Kidney epithelial cell (primary cell): Measurements from ENCODE around the gene SPPL2A. TPM values are rescaled to one million over a fixed set of nuclear protein-coding genes. Genes with fewer than 3 reads are reported as not detected.

ENCODE experiments used
- DNase-seq: peaks from one replicate; pipeline ENCODE4 v3.0.0-alpha.2; 2010; ENCODE audit warnings: low read depth
- H3K27me3 ChIP-seq: 2 replicates; pipeline ENCODE4 v1.6.0; 2011; ENCODE audit warnings: low read length; ENCODE audit not compliant: control insufficient read depth, insufficient read depth
- H3K36me3 ChIP-seq: 2 replicates; pipeline ENCODE4 v1.5.1; 2011; ENCODE audit warnings: low read length; ENCODE audit not compliant: control insufficient read depth, insufficient read depth
- H3K4me3 ChIP-seq: 2 replicates; pipeline ENCODE4 v1.5.1; 2011; ENCODE audit warnings: low read depth, mild to moderate bottlenecking, control low read depth, low read length
- CTCF ChIP-seq: IDR thresholded peaks from 2 replicates; pipeline ENCODE4 v1.5.1; 2011; ENCODE audit warnings: mild to moderate bottlenecking, moderate library complexity, low read length, control low read depth, inconsistent platforms; ENCODE audit not compliant: insufficient read depth, poor library complexity, severe bottlenecking
- total RNA-seq: library from RNA; depleted of rRNA; stranded (reverse); fragments of >200 nt; gene quantifications from 2 replicates; pipeline ENCODE4 v1.2.3, GENCODE V29; 2015

Gene SPPL2A
- total RNA-seq, 1 donor from 2014 or later = 138 TPM

- H3K4me3 ChIP-seq = no peak overlapping the region
- H3K36me3 ChIP-seq = no peaks in the 10 kb centered on the region
- TF ChIP-seq CTCF = no peak
- H3K27me3 ChIP-seq = no peaks in the 10 kb centered on the region
- DNase-seq = no peak
Observed at GRCh38 chr15:50791486-50791885, 26.0 kb upstream of the SPPL2A start.

- H3K36me3 ChIP-seq = no peaks in the 10 kb centered on the region
- no peak for TF ChIP-seq CTCF
- H3K4me3 ChIP-seq = no peak overlapping the region
Observed at GRCh38 chr15:50790778-50791453, 25.4 kb upstream of the SPPL2A start.

GRCh38 chr15:50786871-50787270, 21.4 kb upstream of the SPPL2A start:
- DNase-seq = no peak
- TF ChIP-seq CTCF = no peak
- no peaks in the 10 kb centered on the region for H3K27me3 ChIP-seq
- no peak overlapping the region for H3K4me3 ChIP-seq
- H3K36me3 ChIP-seq = no peaks in the 10 kb centered on the region

More at GRCh38 chr15:50790778-50791453, 25.4 kb upstream of the SPPL2A start:
- H3K27me3 ChIP-seq = no peaks in the 10 kb centered on the region
- DNase-seq = no peak

GRCh38 chr15:50786438-50786837, 20.9 kb upstream of the SPPL2A start:
- no peak for TF ChIP-seq CTCF

GRCh38 chr15:50783895-50784294, 18.4 kb upstream of the SPPL2A start:
- TF ChIP-seq CTCF = no peak
- H3K36me3 ChIP-seq = no peaks in the 10 kb centered on the region
- H3K27me3 ChIP-seq = no peaks in the 10 kb centered on the region
- H3K4me3 ChIP-seq = no peak overlapping the region
- no peak for DNase-seq

More at GRCh38 chr15:50786438-50786837, 20.9 kb upstream of the SPPL2A start:
- Histone ChIP-seq H3K27me3 (no peaks in the 10 kb centered on the region), H3K4me3 (no peak overlapping the region), H3K36me3 (no peaks in the 10 kb centered on the region)
- DNase-seq = no peak

GRCh38 chr15:50783411-50783810, 17.9 kb upstream of the SPPL2A start:
- Histone ChIP-seq H3K4me3 (no peak overlapping the region), H3K27me3 (no peaks in the 10 kb centered on the region), H3K36me3 (no peaks in the 10 kb centered on the region)
- TF ChIP-seq CTCF = no peak
- DNase-seq = no peak
